Activated CD4-positive, alpha-beta T cell treated with anti-CD3 and anti-CD28 coated beads for 4 hours (primary cell): Measurements from ENCODE around the gene PSMC5.
"Not testable (repeated sequence)": the region's sequence is repeated elsewhere in the genome, so short reads cannot be mapped to it uniquely, and the experiment has no call there.

Source experiments
- DNase-seq, 2 donors: peaks; one replicate each; pipeline ENCODE4 v3.0.0-alpha.2; 2020

Gene PSMC5

DNA sequence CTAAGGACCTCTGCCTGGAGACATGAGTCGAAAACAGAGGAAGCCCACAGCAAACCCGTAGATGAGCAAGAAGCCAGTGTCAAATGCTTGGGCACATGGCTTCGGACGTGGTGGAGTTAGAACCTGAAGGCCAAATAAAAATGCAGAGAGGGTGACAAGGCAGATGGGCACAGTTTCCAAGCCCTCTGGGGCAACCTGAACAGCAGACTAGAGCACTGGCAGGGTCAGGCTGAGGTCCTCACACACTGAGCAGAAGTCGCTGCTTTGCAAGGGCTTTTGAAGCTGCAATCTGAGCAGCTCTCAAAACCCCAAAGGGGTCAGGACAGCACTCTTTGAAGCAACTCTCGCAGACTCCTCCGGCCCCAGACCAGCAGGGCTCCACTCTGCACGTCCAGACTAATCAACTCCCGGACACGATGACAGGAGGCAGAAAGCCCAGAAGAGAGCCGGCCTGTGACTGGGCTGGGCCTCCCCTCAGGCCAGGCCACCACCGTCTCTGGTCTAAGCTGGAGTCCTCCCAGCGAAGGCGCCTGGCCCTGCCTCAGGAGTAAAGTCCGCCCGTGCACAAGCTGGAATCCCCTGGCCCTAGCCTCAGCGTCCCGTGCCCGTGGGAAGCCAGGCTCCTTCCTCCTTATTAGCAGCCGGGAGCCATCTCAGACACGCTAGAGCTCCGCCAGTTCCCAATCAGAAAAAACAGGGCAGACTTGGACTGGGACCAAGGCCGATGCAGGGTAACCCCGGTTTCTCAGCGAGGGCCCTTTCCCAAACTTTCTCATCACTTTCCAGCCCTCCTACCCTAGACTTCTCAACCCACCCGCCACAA lies 14.3 kb downstream of the PSMC5 start:
- DNase-seq = no peak

DNA sequence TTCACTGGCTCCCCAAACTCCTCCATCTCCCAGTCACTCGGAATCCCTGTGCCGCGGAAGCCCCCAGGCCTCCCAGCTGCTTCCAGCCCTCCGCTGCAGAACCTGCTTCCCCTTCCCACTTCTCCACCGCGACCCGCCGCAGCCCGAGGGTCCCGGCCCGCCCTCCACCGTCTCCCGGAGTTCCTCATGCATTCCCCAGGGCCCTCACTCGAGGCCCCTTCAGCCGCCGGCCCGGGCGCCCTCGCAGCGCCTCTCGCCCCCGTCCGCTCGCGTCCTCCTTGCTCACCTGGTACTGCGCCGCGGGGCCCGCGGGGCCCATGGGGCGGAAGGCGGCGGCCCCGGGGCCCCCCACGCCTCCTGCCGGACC lies 14.9 kb downstream of the PSMC5 start:
- no peak for DNase-seq

DNA sequence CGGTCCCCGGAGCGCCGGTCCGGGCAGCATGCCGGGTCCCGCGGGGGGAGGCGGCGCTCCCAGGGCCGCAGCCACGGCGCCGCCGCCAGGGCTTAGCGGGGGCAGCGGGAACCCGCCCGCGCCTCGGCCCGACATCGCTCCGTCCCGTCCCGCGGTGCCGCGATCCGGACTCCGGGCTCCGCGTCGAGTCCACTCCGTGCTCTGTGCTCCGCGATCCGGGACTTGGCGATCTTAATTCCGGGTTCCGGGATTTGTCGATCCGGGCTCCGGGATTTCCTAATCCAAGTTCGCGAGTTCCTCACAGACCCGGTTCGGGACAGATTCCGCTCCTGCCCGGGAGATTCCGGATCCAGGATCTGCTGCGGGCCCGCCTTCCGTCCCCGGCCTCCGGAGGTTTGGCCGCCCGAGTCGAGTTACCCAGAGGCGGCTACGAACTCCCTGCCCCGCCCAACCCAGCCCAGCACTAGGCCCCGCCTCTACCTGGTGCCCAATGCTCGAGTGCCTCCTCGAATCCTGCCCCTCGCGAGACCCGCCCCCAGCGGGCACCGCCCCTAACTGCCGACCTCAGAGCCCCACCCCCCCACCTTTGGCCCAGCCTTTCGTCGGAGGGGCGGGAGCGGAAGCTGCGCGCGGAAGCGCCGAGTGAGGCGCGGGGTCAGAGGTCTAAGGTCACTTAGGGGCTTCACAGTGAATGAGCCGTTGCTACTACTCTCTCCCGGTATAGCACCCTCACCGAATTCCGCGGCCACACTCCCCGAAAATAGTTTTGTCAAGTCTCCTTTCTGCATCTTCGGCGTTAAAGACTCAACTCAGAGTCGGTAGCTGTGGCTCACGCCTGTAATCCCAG lies 15.5 kb downstream of the PSMC5 start, which contains the start of gene SMARCD2:
Gene SMARCD2 (minus strand): TSS at position 146 of the 847 bp plus-strand sequence. CDS start 11 bp downstream, at position 135.
- DNase-seq = peak; percentile 99

DNA sequence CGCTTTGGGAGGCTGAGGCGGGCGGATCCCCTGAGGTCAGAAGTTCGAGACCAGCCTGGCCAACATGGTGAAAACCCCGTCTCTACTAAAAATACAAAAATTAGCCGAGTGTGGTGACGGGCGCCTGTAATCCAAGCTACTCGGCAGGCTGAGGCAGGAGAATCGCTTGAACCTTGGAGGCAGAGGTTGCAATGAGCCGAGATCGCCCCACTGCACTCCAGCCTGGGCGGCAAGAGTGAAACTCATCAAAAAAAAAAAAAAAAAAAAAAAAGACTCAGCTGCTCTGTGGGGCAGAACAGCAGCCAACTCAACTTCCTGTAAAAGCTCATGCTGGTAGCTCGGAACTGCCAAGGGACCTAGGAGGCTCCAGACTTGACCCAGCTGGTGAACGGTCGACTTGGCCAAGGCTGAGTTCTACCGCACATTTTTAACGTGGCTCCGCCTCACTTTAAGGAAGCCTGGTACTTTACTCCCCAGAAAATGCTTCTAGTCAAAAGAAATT lies 16.2 kb downstream of the PSMC5 start:
- peak in 1 of 2 donors; percentile 31 for DNase-seq

DNA sequence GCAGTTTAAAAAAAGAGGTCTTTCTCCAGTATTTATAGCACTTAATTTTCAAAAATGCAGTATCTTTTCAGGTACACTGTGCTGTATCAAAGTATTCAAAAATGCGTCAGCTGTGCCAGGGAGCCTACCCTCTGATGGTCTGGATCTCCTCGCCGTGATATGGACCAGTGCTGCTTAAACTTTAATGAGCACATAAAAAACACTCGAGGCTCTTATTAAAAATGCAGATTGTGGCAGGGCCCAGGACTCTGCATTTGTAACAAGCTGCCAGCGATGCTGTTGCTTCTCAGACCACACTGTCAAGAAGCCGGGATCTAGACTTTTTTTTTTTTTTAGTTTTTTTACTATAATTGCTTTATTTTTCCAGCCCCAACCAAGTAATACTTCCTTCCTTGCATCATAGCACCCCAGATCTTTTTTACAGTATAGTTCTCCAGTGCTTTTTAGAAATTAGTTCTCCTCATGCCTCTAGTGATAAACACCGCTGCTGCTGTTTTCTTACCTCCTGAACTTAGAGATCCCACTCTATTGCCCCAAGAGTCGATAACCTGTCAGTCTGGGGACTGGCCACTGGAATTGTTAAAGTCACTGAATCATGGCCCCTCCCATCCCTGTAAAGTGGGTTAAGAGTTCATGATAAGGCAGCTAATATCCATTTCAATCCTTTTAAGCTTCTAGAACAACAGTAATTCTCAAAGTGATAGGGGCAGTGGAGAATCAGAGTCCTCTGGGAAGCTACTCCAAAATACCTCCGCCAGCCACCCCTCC lies 16.9 kb downstream of the PSMC5 start:
- no peak for DNase-seq

DNA sequence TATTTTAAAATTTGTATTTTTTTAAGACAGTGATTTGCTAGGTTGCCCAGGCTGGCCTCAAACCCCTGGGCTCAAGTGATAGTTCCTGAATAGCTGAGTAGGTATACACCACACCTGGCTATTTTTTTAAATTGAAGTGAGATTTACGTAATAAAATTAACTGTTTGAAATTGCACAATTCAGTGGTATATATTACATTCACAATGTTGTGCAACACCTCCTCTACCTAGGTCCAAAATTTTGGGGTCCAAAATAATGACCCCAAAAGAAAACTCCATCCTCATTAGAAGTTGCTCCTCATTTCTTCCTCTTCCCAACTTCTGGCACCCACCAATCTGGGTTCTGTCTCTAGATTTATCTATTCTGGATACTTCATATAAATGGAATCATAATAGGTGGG lies 18.3 kb downstream of the PSMC5 start:
- DNase-seq = no peak

DNA sequence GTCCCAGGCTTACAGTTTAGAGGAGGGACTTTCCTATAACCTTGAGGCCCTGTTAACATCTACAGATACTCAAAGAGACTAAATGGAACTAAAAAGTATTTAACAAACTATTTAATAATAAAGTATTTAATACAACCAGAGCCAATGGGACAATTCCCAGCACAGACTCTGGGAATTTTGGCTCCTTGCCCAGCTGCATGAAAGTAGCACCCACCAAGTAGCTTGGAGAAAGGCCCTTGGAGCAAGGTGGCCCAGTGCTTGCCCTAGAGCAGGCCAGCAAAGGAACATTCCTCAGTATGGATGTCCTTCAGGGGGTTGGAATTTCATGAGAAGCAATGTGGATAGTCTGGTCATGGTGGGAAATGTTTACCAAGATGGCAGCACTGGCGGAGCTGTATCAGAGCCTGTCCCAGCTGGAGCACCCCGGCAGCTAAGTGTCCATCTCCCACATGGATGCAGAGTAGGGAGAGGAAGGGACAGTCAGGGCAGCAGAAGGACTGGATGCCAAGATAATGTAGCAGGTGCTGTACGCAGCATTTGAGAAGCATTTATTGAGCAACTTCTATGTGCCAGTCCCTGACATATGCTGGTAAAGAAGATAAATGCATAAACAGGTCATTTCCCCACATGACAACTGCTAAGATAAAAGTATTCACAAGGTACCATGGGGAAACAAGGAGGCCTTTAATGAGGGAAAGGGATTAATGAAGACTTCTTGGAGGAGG lies 20.5 kb downstream of the PSMC5 start:
- no peak for DNase-seq

DNA sequence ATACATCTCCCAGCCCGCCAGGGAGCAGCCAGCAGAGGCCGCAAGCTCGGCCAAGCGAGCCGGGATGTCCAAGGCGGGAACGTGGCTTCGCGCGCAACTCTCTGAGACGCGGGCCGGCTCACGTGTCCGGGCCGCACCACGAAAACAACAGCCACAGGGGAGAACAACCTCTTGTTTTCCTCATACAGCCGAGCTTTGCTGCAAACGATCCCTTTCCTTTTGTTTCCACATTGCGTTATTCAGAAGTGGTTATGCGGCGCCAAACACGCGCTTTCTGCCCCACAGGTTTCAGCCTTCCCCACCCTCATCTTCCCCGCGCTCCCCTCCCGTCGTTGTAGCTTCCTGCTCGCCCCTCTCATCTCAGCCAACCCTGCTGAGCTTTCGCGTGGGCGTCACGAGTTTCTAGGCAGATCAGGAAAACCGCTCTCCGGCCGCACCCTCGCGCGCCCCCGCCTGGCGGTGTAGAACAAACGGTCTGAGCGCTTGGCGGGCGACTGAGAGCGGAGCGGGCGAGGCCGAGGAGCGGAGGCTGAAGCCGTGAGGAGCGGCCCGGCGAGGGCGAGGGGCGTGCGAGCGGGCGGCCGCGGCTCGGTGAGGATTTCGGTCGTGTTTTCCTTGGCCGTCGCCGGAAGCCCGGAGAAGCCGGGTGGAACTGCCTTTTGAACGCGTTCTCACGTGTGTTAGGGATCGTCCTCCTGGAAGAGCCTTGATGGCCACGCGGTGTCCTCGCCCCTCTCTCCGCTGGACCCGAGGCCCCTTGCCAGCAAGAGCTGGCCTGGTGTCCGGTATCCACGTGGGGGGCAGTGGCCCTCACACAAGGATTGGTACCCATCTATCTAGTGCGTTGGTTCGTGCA lies 21.8 kb downstream of the PSMC5 start:
- peak; percentile 97 to 98 for DNase-seq

DNA sequence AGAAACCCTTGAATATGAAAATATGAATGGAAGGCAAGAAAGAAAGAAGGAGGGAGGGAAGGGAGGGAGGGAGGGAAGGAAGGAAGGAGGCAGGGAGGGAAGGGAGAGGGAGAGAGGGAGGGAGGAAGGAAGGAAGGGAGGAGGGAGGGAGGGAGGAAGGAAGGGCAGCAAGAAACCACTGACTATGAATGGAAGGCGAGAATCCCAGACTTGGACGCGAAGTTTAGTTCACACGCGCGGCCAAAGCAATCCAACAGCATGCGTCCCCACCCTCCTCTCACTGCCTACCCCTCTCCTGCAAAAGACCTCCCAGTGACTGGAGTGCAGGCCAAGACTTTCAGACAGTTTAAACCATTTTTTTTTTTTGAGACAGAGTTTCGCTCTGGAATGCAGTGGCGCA lies 23.2 kb downstream of the PSMC5 start:
- DNase-seq = no peak

DNA sequence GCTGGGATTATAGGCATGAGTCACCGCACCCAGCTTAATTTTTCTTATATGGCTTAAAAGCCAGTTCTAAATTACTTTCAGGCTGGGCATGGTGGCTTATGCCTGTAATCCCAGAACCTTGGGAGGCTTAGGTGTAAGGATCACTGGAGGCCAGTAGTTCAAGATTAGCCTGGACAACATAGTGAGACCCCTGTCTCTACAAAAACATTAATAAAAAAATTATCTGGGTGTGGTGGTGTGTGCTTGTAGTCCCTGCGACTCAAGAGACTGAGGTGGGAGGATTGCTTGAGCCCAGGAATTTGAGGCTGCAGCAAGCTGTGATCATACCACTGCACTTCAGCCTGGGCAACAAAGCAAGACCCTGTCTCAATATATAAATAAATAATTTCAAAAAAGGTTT lies 26.0 kb downstream of the PSMC5 start:
- DNase-seq = no peak

DNA sequence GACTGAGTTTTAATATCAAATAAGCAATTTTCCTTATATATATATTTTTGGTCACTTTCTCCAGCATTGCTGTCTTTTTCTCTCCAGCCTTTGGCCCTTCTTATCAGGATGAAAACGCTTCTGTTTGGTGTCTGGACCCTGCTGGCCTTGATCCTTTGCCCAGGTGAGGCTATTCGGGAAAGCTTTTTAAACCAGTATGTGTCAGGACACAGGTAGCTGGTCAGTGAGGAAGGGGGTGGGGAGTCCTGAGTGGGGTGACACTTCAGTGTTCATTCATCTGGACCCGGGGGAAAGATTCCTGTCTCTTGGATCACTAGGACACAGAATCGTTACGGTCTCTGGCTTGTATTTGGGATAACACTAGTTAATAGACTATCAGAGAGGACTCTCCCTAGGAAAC lies 27.5 kb downstream of the PSMC5 start:
- no peak for DNase-seq

DNA sequence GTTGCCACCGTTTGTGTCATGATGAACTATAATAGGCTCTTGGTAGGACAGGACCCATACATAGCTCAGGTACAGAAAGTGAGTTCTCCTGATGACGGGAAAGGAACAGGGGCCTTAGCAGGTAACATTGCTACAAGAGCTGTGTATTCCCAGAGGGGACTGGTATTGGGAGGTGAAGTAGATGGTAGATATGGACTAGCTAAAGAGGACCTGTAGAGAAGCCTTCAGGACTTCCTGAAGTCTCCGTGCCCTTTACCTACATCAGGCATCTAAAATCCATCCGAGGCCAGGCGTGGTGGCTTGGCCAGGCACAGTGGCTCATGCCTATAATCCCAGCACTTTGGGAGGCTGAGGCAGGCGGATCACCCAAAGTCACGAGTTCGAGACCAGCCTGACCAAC lies 28.0 kb downstream of the PSMC5 start:
- no peak for DNase-seq

DNA sequence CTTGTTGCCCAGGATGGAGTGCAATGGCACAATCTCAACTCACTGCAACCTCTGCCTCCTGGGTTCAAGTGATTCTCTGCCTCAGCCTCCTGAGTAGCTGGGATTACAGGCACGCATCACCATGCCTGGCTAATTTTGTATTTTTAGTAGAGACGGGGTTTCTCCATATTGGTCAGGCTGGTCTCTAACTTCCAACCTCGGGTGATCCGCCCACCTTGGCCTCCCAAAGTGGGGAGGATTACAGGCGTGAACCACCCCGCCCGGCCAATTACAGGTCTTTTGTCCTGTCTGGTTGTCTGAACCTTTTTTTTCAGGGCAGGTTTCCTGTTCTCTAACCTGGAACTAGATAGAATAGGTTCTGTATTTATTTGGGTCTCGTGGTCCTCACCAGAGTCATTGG lies 29.2 kb downstream of the PSMC5 start:
- DNase-seq = not testable (repeated sequence)

DNA sequence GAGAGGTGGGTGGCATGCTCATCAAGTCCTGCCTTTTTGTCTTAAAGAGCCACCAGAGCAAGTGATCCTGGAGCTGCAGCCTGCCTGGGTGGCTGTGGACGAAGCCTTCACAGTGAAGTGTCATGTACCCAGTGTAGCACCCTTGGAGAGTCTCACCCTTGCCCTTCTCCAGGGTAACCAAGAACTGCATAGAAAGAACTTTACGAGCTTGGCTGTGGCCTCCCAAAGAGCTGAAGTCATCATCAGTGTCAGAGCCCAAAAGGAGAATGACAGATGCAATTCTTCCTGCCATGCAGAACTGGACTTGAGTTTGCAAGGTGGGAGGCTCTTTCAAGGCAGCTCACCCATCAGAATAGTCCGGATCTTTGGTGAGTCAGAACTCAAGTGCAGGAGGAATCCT lies 32.0 kb downstream of the PSMC5 start:
- no peak for DNase-seq

DNA sequence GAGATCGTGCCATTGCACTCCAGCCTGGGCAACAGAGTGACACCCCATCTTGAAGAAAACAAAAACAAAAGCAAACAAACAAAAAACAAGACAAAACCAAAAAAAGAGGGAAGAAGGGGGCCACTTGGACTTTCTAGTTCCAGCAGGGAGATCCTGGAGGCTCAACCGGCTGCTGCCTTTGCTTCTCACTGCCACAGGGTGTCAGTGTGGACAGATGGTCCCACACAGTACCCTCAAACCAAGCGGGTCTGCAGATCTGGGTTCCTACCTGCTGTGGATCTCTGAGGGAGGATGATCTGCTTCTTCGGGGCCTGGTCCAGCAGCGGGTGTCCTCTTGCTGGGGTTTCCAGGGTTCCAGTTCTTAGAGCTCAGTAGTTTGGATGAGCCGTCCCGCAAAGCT lies 39.4 kb downstream of the PSMC5 start:
- DNase-seq = not testable (repeated sequence)

DNA sequence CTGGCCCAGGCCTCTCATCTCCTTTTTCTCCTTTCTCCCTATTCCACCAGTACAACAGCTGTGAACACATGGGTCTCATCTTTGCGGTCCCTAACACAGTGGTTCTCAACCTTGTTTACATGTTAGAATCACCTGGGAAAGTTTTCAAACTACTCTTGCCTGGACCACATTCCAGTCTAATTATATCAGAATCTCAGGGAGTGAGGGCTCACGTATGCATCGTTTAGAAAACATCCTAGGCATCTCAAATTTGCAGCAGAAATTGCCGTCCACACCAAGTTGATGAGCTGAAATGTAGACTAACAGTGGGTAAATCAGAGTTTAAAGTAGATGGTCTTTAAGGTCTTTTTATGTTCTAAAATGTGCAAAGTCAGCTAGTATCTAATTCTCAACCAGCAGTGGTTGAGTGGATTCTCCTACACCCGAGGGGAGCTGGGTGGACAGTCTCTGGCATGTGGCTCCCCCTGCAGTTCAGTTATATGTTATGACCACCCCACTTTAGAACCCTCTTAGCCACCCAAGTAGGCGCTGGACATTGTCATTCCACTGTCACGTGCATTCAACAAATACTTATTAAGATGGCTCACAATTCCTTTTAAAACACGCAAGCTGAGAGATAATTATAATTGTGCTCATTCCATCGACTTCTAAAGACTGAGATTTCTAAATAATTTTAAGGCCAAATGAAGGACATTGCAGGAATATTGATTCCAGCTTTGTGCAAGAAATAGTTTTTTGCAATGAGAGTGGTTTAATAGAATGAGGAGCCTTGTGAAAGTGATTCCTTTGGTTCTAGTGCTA lies 42.5 kb downstream of the PSMC5 start:
- not testable (repeated sequence) for DNase-seq

DNA sequence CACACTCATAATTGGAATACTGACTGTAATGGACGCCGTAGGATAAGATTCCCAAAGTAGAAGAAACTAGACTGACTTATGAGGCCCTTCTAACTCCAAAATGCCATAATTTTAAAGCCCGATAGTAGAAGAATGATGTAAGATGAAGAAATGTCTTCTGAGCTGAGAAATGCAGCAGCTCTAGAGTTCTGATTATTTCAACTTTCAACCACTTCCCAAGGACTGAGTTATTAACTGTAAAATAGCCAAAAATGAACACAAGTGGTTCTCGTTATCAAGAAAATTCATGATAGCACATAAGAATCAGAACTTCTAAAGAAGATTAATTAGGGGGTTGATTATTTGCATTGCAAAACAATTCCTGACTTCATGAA lies 43.0 kb downstream of the PSMC5 start:
- DNase-seq = not testable (repeated sequence)

DNA sequence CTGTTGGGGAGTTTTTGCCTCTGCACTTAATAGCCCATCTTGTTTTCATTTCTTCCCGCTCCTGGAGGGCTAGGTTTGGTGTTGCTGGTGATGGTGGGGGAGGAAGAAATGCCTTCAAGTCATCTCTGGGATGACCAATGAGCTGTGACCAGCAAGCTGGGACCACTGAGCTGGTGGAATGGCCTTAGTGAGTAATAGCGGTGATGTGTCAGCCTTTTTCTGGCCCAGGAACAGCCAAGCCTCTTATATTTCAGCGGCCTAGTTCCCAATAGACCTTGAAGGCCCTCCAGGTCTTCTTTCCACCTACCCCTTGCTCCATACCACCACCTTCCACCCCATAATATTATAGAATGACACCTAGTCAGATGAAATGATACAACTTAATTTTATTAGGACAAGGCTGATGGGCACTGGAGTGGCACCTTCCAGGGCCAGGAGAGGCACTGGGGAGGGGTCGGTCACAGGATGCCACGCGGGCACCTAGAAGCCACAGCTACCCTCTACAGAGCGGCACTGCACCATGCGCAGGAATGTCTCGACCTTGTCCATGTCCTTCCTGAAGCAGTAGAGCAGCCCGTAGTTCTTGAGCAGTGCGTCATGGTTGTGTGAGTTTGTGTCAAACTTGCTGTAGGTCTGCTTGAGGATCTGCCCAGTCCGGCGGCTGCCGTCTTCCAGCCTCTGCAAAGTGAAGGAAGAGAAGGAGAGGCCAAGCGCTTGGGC lies 44.6 kb downstream of the PSMC5 start:
- DNase-seq = not testable (repeated sequence)

DNA sequence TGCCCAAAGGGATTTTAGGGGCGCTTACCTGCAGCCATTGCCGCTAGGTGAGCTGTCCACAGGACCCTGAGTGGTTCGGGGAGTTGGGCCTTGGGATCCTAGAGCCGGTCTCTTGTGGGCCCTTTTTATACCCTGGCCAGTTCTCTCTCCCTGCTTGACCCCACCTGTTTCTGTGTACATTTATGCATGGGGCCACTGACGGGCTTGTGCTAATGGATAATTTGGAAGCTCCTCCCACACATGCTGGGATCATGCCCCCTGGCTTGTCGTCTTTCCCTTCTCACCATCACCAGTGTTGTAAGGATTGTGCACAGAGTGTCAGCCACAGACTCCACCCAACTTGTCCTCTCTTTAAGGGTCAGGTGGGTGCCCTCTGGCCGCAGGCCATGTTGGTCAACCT lies 46.3 kb downstream of the PSMC5 start, which contains the start of gene CSH2:
Gene CSH2 (minus strand): TSS at position 101 of the 400 bp plus-strand sequence. CDS start 63 bp downstream, at position 38.
- not testable (repeated sequence) for DNase-seq
